Subcutaneous abdominal adipose tissue (tissue), 5 donors: ENCODE data around the gene TTC22.

Source experiments
- H3K27ac ChIP-seq: one replicate; pipeline ENCODE4 v1.7.0; 2013; ENCODE audit warnings: low read depth, mild to moderate bottlenecking, inconsistent platforms, low read length, moderate library complexity
- H3K27me3 ChIP-seq, 5 donors: one replicate each; pipeline ENCODE4 v1.7.0; 2013; ENCODE audit warnings: low read length in 5 of 5, inconsistent platforms in 1 of 5; ENCODE audit not compliant: control insufficient read depth in 5 of 5, insufficient read depth in 4 of 5
- H3K36me3 ChIP-seq, 5 donors: one replicate each; pipeline ENCODE4 v1.7.0; 2013; ENCODE audit warnings: low read length in 5 of 5; ENCODE audit not compliant: control insufficient read depth in 5 of 5, insufficient read depth in 5 of 5
- H3K4me1 ChIP-seq, 5 donors: one replicate each; pipeline ENCODE4 v1.7.0; 2013; ENCODE audit warnings: low read length in 5 of 5, mild to moderate bottlenecking in 3 of 5, moderate library complexity in 1 of 5; ENCODE audit not compliant: control insufficient read depth in 5 of 5, insufficient read depth in 5 of 5
- H3K4me3 ChIP-seq, 5 donors: one replicate each; pipeline ENCODE4 v1.7.0; 2013; ENCODE audit warnings: low read length in 5 of 5, low read depth in 1 of 5
- H3K9ac ChIP-seq, 5 donors: one replicate each; pipeline ENCODE4 v1.7.0; 2013; ENCODE audit warnings: low read length in 5 of 5, mild to moderate bottlenecking in 4 of 5, moderate library complexity in 3 of 5
- H3K9me3 ChIP-seq, 5 donors: one replicate each; pipeline ENCODE4 v1.7.0; 2013; ENCODE audit warnings: low read length in 5 of 5; ENCODE audit not compliant: control insufficient read depth in 5 of 5
- donor health status: healthy.
- donor health status: healthy.
- donor health status: healthy.
- donor health status: healthy.
- donor health status: healthy.

The TTC22 gene

GRCh38 chr1:54743416-54744226, 57.5 kb downstream of the TTC22 start:
- peaks cover 14 to 60% (median 51%) of the 10 kb centered on the region in 5 donors for H3K36me3 ChIP-seq
- no peaks in the 10 kb centered on the region for H3K4me1 ChIP-seq
- no peak overlapping the region for H3K9ac ChIP-seq
- no peak overlapping the region for H3K4me3 ChIP-seq
- H3K9me3 ChIP-seq = no peaks in the 10 kb centered on the region
- peaks cover 0 to 2% (median 0%) of the 10 kb centered on the region in 5 donors for H3K27me3 ChIP-seq
- no peak overlapping the region for H3K27ac ChIP-seq

GRCh38 chr1:54742282-54742681, 58.8 kb downstream of the TTC22 start:
- Histone ChIP-seq H3K27ac (no peak overlapping the region), H3K4me3 (no peak overlapping the region), H3K9ac (no peak overlapping the region), H3K27me3 (no peaks in the 10 kb centered on the region), H3K9me3 (no peaks in the 10 kb centered on the region), H3K36me3 (peaks cover 14 to 73% (median 64%) of the 10 kb centered on the region in 5 donors), H3K4me1 (no peaks in the 10 kb centered on the region)

- peaks cover 17 to 80% (median 71%) of the 10 kb centered on the region in 5 donors for H3K36me3 ChIP-seq
- H3K9ac ChIP-seq = no peak overlapping the region
- H3K27ac ChIP-seq = no peak overlapping the region
- no peaks in the 10 kb centered on the region for H3K27me3 ChIP-seq
- H3K4me3 ChIP-seq = no peak overlapping the region
- H3K9me3 ChIP-seq = no peaks in the 10 kb centered on the region
- no peaks in the 10 kb centered on the region for H3K4me1 ChIP-seq
Observed at GRCh38 chr1:54741531-54741930, 59.6 kb downstream of the TTC22 start.

GRCh38 chr1:54738244-54738643, 62.9 kb downstream of the TTC22 start:
- Histone ChIP-seq H3K36me3 (peaks cover 30 to 94% (median 70%) of the 10 kb centered on the region in 5 donors), H3K9me3 (no peaks in the 10 kb centered on the region), H3K27ac (no peak overlapping the region), H3K4me1 (no peaks in the 10 kb centered on the region), H3K27me3 (no peaks in the 10 kb centered on the region), H3K4me3 (no peak overlapping the region), H3K9ac (no peak overlapping the region)

GRCh38 chr1:54736685-54737084, 64.4 kb downstream of the TTC22 start:
- Histone ChIP-seq H3K36me3 (peaks cover 28 to 92% (median 69%) of the 10 kb centered on the region in 5 donors), H3K4me1 (no peaks in the 10 kb centered on the region), H3K9ac (no peak overlapping the region), H3K9me3 (no peaks in the 10 kb centered on the region), H3K27me3 (no peaks in the 10 kb centered on the region), H3K27ac (no peak overlapping the region), H3K4me3 (no peak overlapping the region)
